ENCODE results near the gene AFF1.

Gene AFF1

GRCh38 chr4:86959588-86960500, 25.0 kb downstream of the AFF1 start:
- Histone ChIP-seq H3K36me3 (ENCODE audit: control insufficient read depth, insufficient read depth, low read length) (no peaks in the 10 kb centered on the region), H3K9me3 (ENCODE audit: control insufficient read depth, low read length) (no peaks in the 10 kb centered on the region), H3K27ac (ENCODE audit: low read depth, low read length, severe bottlenecking) (peak overlapping the region; percentile 87), H3K4me1 (ENCODE audit: control insufficient read depth, insufficient read depth, low read length, poor library complexity, severe bottlenecking) (peaks cover 25% of the 10 kb centered on the region), H3K4me3 (ENCODE audit: extremely low read depth, insufficient read depth, low read length, poor library complexity, severe bottlenecking) (no peak overlapping the region)
- 9 to 11% methylated on average over 4 to 8 of the region's 11 CpGs for WGBS, 2 experiments (ENCODE audit: insufficient coverage in 2 of 2)

DNA sequence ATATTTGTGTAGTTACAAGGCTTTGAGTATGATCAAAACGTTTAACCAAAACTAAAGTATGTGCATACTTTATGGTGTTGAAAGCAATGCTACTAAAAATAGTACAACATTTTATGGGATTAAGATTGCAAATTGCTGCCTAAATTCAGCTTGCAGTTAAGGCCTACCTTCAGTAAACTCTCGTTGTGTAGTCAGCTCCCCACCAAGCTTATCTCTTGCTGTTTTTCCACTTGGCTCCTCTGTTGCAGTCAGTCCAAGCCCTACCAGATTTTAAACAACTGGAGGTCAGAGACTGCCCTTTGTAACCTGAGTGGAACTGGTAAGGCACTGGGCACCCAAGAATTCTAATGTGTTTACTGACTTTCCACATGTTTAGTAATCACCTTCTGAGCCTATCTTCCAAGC, 25.7 kb downstream of the AFF1 start:
- no peaks in the 10 kb centered on the region for H3K36me3 ChIP-seq (ENCODE audit: control insufficient read depth, insufficient read depth, low read length)
- peaks cover 25% of the 10 kb centered on the region for H3K4me1 ChIP-seq (ENCODE audit: control insufficient read depth, insufficient read depth, low read length, poor library complexity, severe bottlenecking)
- peak overlapping the region; percentile 87 for H3K27ac ChIP-seq (ENCODE audit: low read depth, low read length, severe bottlenecking)
- H3K9me3 ChIP-seq (ENCODE audit: control insufficient read depth, low read length): no peaks in the 10 kb centered on the region
- no peak overlapping the region for H3K4me3 ChIP-seq (ENCODE audit: extremely low read depth, insufficient read depth, low read length, poor library complexity, severe bottlenecking)
- 20% methylated on average over 1 of the region's 2 CpGs; no CpG with 5 or more reads in 1 of the 2 experiments for WGBS, 2 experiments (ENCODE audit: insufficient coverage in 2 of 2)

DNA sequence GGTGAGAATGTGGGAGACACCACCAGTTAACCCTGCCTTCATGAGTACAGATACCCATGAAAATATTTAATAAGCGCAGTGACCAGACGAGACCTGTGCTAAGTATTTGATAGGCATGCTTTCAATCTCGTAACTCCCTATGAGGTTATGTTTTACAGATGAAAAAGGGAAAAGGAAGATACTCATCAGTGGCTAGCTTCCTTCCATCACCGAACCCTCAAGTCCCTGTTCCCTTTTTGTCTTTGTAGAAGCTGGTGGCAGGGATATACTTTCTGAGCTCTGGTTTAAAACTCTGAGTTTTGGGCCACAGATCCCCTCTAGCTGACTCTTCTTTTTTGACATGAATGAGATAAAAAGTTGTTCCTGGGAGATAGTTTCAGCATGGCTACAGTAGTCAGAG, 26.3 kb downstream of the AFF1 start:
- peak overlapping the region; percentile 87 for H3K27ac ChIP-seq (ENCODE audit: low read depth, low read length, severe bottlenecking)
- no peaks in the 10 kb centered on the region for H3K36me3 ChIP-seq (ENCODE audit: control insufficient read depth, insufficient read depth, low read length)
- H3K4me3 ChIP-seq (ENCODE audit: extremely low read depth, insufficient read depth, low read length, poor library complexity, severe bottlenecking): no peak overlapping the region
- 80% methylated on average over 1 of the region's 4 CpGs; no CpG with 5 or more reads in 1 of the 2 experiments for WGBS, 2 experiments (ENCODE audit: insufficient coverage in 2 of 2)
- H3K9me3 ChIP-seq (ENCODE audit: control insufficient read depth, low read length): no peaks in the 10 kb centered on the region
- H3K4me1 ChIP-seq (ENCODE audit: control insufficient read depth, insufficient read depth, low read length, poor library complexity, severe bottlenecking): peaks cover 25% of the 10 kb centered on the region

DNA sequence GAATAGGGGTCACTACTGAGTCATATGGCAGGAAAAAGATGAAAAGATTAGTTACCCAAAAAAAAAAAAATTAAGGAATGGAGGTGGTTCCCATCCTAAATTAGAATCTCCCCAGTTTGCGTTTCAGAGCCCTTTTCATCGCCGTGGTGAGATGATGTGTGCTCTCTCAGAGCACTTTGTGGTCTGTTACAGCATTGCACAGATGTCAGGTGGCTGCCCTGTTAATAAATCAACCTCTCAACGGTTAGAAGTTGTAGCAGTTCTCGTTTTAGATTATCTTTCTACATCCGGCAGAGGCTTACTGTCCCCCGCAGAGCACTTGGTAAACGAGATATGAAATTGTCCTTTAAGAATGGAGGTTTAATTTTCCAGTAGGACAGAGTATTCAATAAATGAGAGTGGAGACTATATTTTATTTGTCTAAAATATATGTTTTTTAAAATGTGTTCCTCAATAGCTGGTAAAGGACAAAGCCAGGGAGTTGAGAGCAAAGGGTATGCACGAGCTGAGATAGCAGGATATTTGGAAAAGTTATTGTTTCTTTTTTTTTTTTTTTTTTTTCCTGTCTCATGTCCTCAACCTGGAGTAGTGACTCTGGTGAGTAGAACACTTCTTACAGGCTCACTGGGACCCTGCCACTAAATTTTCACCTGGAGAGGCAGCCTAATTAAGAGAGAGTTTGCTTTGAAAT, 26.9 kb downstream of the AFF1 start:
- Histone ChIP-seq H3K27ac (ENCODE audit: low read depth, low read length, severe bottlenecking) (peak overlapping the region; percentile 87), H3K36me3 (ENCODE audit: control insufficient read depth, insufficient read depth, low read length) (no peaks in the 10 kb centered on the region), H3K9me3 (ENCODE audit: control insufficient read depth, low read length) (no peaks in the 10 kb centered on the region), H3K4me3 (ENCODE audit: extremely low read depth, insufficient read depth, low read length, poor library complexity, severe bottlenecking) (no peak overlapping the region), H3K4me1 (ENCODE audit: control insufficient read depth, insufficient read depth, low read length, poor library complexity, severe bottlenecking) (peaks cover 25% of the 10 kb centered on the region)
- WGBS, 2 experiments (ENCODE audit: insufficient coverage in 2 of 2): 58 to 86% methylated on average over 6 to 8 of the region's 9 CpGs

DNA sequence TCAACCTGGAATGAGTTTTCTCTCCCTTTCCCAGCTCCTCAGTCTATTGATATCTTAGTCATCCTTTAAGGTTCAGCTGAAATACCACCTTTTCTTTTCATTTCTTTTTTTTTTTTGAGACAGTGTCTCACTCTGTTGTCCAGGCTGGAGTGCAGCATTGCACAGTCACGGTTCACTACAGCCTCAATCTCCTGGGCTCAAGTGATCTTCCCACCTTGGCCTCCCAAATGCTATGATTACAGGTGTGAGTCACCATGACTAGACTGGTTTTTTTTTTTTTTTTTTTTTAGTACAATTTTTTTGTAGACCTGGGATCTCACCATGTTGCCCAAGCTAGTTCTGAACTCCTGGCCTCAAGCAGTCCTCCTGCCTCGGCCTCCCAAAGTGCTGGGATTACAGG, 28.9 kb downstream of the AFF1 start:
- H3K4me3 ChIP-seq (ENCODE audit: extremely low read depth, insufficient read depth, low read length, poor library complexity, severe bottlenecking): no peak overlapping the region
- H3K4me1 ChIP-seq (ENCODE audit: control insufficient read depth, insufficient read depth, low read length, poor library complexity, severe bottlenecking): peaks cover 27% of the 10 kb centered on the region
- WGBS, 2 experiments (ENCODE audit: insufficient coverage in 2 of 2): 83 to 100% methylated on average over 1 of the region's 2 CpGs
- no peak overlapping the region for H3K27ac ChIP-seq (ENCODE audit: low read depth, low read length, severe bottlenecking)
- H3K9me3 ChIP-seq (ENCODE audit: control insufficient read depth, low read length): no peaks in the 10 kb centered on the region
- no peaks in the 10 kb centered on the region for H3K36me3 ChIP-seq (ENCODE audit: control insufficient read depth, insufficient read depth, low read length)

DNA sequence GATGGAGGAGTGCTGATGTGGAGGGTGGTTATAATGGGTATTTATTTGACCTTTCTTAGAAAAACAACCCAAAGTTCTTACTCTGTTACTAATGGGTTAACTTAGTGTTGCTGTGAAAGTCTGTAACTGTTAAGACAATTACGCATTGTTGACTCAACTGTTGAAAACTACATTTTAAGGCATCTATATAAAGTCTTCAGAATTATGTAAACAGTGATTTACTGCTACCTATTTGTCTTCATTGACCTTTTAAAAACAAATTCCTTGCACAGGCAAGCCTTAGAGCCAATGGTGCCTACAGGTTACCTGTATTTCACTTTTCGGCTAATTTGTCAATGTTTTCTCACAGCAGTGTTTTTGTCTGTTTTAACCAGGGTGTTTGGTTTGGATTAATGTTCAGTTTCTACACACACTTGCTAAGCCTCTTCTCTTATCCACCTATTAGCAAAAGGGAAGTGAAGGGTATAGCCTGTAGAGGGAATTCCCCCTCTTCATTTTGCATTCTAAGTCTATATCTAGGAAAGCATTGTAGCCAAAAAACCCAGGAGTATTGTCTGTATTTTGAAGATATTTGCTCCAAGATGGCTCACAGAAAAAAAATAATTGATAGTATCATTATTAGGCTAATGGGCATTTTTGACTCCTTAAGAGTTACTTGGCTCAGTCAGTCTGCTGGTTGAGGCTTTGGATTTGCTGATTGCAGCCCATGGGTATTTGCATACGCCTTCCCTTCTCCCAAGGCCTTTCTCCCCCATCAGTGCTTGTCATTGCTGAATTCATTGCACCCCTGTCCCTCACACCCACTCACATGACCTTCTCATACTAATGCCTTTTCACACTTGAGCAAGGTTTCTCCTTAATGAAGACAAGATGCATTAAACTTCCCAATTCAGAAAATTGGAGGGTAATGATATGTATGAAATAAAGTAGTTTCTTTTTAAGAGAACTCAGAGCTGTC, 30.5 kb downstream of the AFF1 start:
- Histone ChIP-seq H3K27ac (ENCODE audit: low read depth, low read length, severe bottlenecking) (no peak overlapping the region), H3K4me3 (ENCODE audit: extremely low read depth, insufficient read depth, low read length, poor library complexity, severe bottlenecking) (no peak overlapping the region), H3K9me3 (ENCODE audit: control insufficient read depth, low read length) (no peaks in the 10 kb centered on the region), H3K4me1 (ENCODE audit: control insufficient read depth, insufficient read depth, low read length, poor library complexity, severe bottlenecking) (peaks cover 17% of the 10 kb centered on the region), H3K36me3 (ENCODE audit: control insufficient read depth, insufficient read depth, low read length) (no peaks in the 10 kb centered on the region)
- WGBS, 2 experiments (ENCODE audit: insufficient coverage in 2 of 2): 83% methylated on average over 1 of the region's 3 CpGs; no CpG with 5 or more reads in 1 of the 2 experiments

DNA sequence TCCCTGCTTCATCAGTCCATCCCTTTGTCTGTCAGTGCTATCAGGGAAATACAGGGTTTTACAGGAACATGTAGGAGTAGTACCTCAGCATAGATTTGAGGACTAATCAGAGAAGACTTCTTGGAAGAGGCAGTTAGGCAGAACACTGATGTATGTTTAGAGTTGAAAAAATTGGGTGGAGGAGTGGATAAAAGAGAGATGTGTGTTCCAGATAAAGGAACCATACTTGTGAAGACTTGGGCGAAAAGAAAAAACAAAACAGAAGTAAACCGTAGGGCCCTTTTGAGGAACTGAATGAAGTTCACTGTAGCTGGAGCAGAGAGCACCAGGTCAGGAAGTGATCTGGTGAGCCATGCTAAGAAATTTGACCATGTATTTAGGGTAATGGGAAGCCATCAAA, 32.3 kb downstream of the AFF1 start:
- no peaks in the 10 kb centered on the region for H3K9me3 ChIP-seq (ENCODE audit: control insufficient read depth, low read length)
- 94% methylated on average over 2 of the region's 2 CpGs for WGBS, 2 experiments (ENCODE audit: insufficient coverage in 2 of 2)
- peaks cover 7% of the 10 kb centered on the region for H3K4me1 ChIP-seq (ENCODE audit: control insufficient read depth, insufficient read depth, low read length, poor library complexity, severe bottlenecking)
- H3K36me3 ChIP-seq (ENCODE audit: control insufficient read depth, insufficient read depth, low read length): no peaks in the 10 kb centered on the region
- H3K27ac ChIP-seq (ENCODE audit: low read depth, low read length, severe bottlenecking): no peak overlapping the region
- no peak overlapping the region for H3K4me3 ChIP-seq (ENCODE audit: extremely low read depth, insufficient read depth, low read length, poor library complexity, severe bottlenecking)

- H3K27ac ChIP-seq (ENCODE audit: low read depth, low read length, severe bottlenecking): no peak overlapping the region
- H3K9me3 ChIP-seq (ENCODE audit: control insufficient read depth, low read length): no peaks in the 10 kb centered on the region
- 92 to 93% methylated on average over 1 of the region's 2 CpGs for WGBS, 2 experiments (ENCODE audit: insufficient coverage in 2 of 2)
- H3K36me3 ChIP-seq (ENCODE audit: control insufficient read depth, insufficient read depth, low read length): no peaks in the 10 kb centered on the region
- H3K4me1 ChIP-seq (ENCODE audit: control insufficient read depth, insufficient read depth, low read length, poor library complexity, severe bottlenecking): peaks cover 7% of the 10 kb centered on the region
- H3K4me3 ChIP-seq (ENCODE audit: extremely low read depth, insufficient read depth, low read length, poor library complexity, severe bottlenecking): no peak overlapping the region
These were observed 33.0 kb downstream of the AFF1 start for GRCh38 chr4:86967798-86968197.

GRCh38 chr4:86968547-86968946, 33.7 kb downstream of the AFF1 start:
- H3K9me3 ChIP-seq (ENCODE audit: control insufficient read depth, low read length): no peaks in the 10 kb centered on the region
- H3K36me3 ChIP-seq (ENCODE audit: control insufficient read depth, insufficient read depth, low read length): no peaks in the 10 kb centered on the region
- H3K4me1 ChIP-seq (ENCODE audit: control insufficient read depth, insufficient read depth, low read length, poor library complexity, severe bottlenecking): peaks cover 7% of the 10 kb centered on the region
- 78 to 89% methylated on average over 2 of the region's 2 CpGs for WGBS, 2 experiments (ENCODE audit: insufficient coverage in 2 of 2)
- no peak overlapping the region for H3K27ac ChIP-seq (ENCODE audit: low read depth, low read length, severe bottlenecking)
- no peak overlapping the region for H3K4me3 ChIP-seq (ENCODE audit: extremely low read depth, insufficient read depth, low read length, poor library complexity, severe bottlenecking)

All from mesodermal cell (in vitro differentiated cells).